ENCODE results near the gene STAG1.
"Not testable (repeated sequence)": the region's sequence is repeated elsewhere in the genome, so short reads cannot be mapped to it uniquely, and the experiment has no call there.

Gene STAG1

GRCh38 chr3:136722399-136722798 lies 29.8 kb downstream of the STAG1 start:
- not testable (repeated sequence) for H3K36me3 ChIP-seq (ENCODE audit: insufficient read depth, low read depth, low read length); H3K9ac ChIP-seq (ENCODE audit: low read depth, low read length); H3K27ac ChIP-seq (ENCODE audit: low read length); H3K4me3 ChIP-seq (ENCODE audit: low read length); H3K4me1 ChIP-seq (ENCODE audit: insufficient read depth, low read length); H3K27me3 ChIP-seq (ENCODE audit: insufficient read depth, low read length); H3K9me3 ChIP-seq (ENCODE audit: insufficient read depth, low read depth, low read length)

GRCh38 chr3:136720091-136720490 lies 32.1 kb downstream of the STAG1 start:
- no peaks in the 10 kb centered on the region for H3K36me3 ChIP-seq (ENCODE audit: insufficient read depth, low read depth, low read length)
- no peak overlapping the region for H3K27ac ChIP-seq (ENCODE audit: low read length)
- no peak overlapping the region for H3K4me3 ChIP-seq (ENCODE audit: low read length)

GRCh38 chr3:136716629-136717028 lies 35.5 kb downstream of the STAG1 start:
- Histone ChIP-seq H3K4me3 (ENCODE audit: low read length) (no peak overlapping the region), H3K4me1 (ENCODE audit: insufficient read depth, low read length) (no peaks in the 10 kb centered on the region), H3K36me3 (ENCODE audit: insufficient read depth, low read depth, low read length) (no peaks in the 10 kb centered on the region), H3K9me3 (ENCODE audit: insufficient read depth, low read depth, low read length) (no peaks in the 10 kb centered on the region), H3K27ac (ENCODE audit: low read length) (no peak overlapping the region), H3K27me3 (ENCODE audit: insufficient read depth, low read length) (no peaks in the 10 kb centered on the region), H3K9ac (ENCODE audit: low read depth, low read length) (no peak overlapping the region)

More at GRCh38 chr3:136720091-136720490, 32.1 kb downstream of the STAG1 start:
- H3K9me3 ChIP-seq (ENCODE audit: insufficient read depth, low read depth, low read length) = no peaks in the 10 kb centered on the region
- H3K4me1 ChIP-seq (ENCODE audit: insufficient read depth, low read length) = peaks cover 2% of the 10 kb centered on the region; the same call in 1 of the 2 replicates
- H3K9ac ChIP-seq (ENCODE audit: low read depth, low read length) = no peak overlapping the region
- H3K27me3 ChIP-seq (ENCODE audit: insufficient read depth, low read length) = no peaks in the 10 kb centered on the region

- Histone ChIP-seq H3K9me3 (ENCODE audit: insufficient read depth, low read depth, low read length) (no peaks in the 10 kb centered on the region), H3K4me1 (ENCODE audit: insufficient read depth, low read length) (no peaks in the 10 kb centered on the region), H3K27ac (ENCODE audit: low read length) (no peak overlapping the region), H3K27me3 (ENCODE audit: insufficient read depth, low read length) (no peaks in the 10 kb centered on the region), H3K4me3 (ENCODE audit: low read length) (no peak overlapping the region), H3K36me3 (ENCODE audit: insufficient read depth, low read depth, low read length) (no peaks in the 10 kb centered on the region), H3K9ac (ENCODE audit: low read depth, low read length) (no peak overlapping the region)
These were observed 38.2 kb downstream of the STAG1 start for GRCh38 chr3:136714020-136714419.

GRCh38 chr3:136712941-136713340 lies 39.2 kb downstream of the STAG1 start:
- H3K4me1 ChIP-seq (ENCODE audit: insufficient read depth, low read length) = peaks cover under 1% of the 10 kb centered on the region; the same call in 1 of the 2 replicates
- no peak overlapping the region for H3K27ac ChIP-seq (ENCODE audit: low read length)
- H3K9ac ChIP-seq (ENCODE audit: low read depth, low read length) = no peak overlapping the region
- no peak overlapping the region for H3K4me3 ChIP-seq (ENCODE audit: low read length)
- H3K36me3 ChIP-seq (ENCODE audit: insufficient read depth, low read depth, low read length) = no peaks in the 10 kb centered on the region
- H3K27me3 ChIP-seq (ENCODE audit: insufficient read depth, low read length) = no peaks in the 10 kb centered on the region
- no peaks in the 10 kb centered on the region for H3K9me3 ChIP-seq (ENCODE audit: insufficient read depth, low read depth, low read length)

- not testable (repeated sequence) for H3K4me1 ChIP-seq (ENCODE audit: insufficient read depth, low read length); H3K27me3 ChIP-seq (ENCODE audit: insufficient read depth, low read length); H3K4me3 ChIP-seq (ENCODE audit: low read length); H3K36me3 ChIP-seq (ENCODE audit: insufficient read depth, low read depth, low read length); H3K27ac ChIP-seq (ENCODE audit: low read length); H3K9me3 ChIP-seq (ENCODE audit: insufficient read depth, low read depth, low read length); H3K9ac ChIP-seq (ENCODE audit: low read depth, low read length)
These were observed 40.3 kb downstream of the STAG1 start for GRCh38 chr3:136711888-136712287.

- Histone ChIP-seq H3K4me3 (ENCODE audit: low read length) (no peak overlapping the region), H3K9me3 (ENCODE audit: insufficient read depth, low read depth, low read length) (no peaks in the 10 kb centered on the region), H3K27ac (ENCODE audit: low read length) (no peak overlapping the region)
These were observed 40.9 kb downstream of the STAG1 start for GRCh38 chr3:136711277-136711676.

GRCh38 chr3:136709775-136710174 lies 42.4 kb downstream of the STAG1 start:
- not testable (repeated sequence) for H3K4me3 ChIP-seq (ENCODE audit: low read length); H3K9ac ChIP-seq (ENCODE audit: low read depth, low read length); H3K36me3 ChIP-seq (ENCODE audit: insufficient read depth, low read depth, low read length); H3K4me1 ChIP-seq (ENCODE audit: insufficient read depth, low read length); H3K27ac ChIP-seq (ENCODE audit: low read length); H3K27me3 ChIP-seq (ENCODE audit: insufficient read depth, low read length); H3K9me3 ChIP-seq (ENCODE audit: insufficient read depth, low read depth, low read length)

More at GRCh38 chr3:136711277-136711676, 40.9 kb downstream of the STAG1 start:
- H3K36me3 ChIP-seq (ENCODE audit: insufficient read depth, low read depth, low read length) = no peaks in the 10 kb centered on the region
- no peaks in the 10 kb centered on the region for H3K27me3 ChIP-seq (ENCODE audit: insufficient read depth, low read length)
- H3K9ac ChIP-seq (ENCODE audit: low read depth, low read length) = no peak overlapping the region
- peaks cover 4% of the 10 kb centered on the region; the same call in 1 of the 2 replicates for H3K4me1 ChIP-seq (ENCODE audit: insufficient read depth, low read length)

GRCh38 chr3:136708333-136708985 lies 43.7 kb downstream of the STAG1 start:
- Histone ChIP-seq H3K36me3 (ENCODE audit: insufficient read depth, low read depth, low read length) (no peaks in the 10 kb centered on the region), H3K27ac (ENCODE audit: low read length) (no peak overlapping the region), H3K9ac (ENCODE audit: low read depth, low read length) (no peak overlapping the region), H3K4me3 (ENCODE audit: low read length) (no peak overlapping the region), H3K27me3 (ENCODE audit: insufficient read depth, low read length) (no peaks in the 10 kb centered on the region), H3K4me1 (ENCODE audit: insufficient read depth, low read length) (peaks cover 4% of the 10 kb centered on the region; the same call in 1 of the 2 replicates), H3K9me3 (ENCODE audit: insufficient read depth, low read depth, low read length) (no peaks in the 10 kb centered on the region)

- Histone ChIP-seq H3K27me3 (ENCODE audit: insufficient read depth, low read length) (no peaks in the 10 kb centered on the region), H3K36me3 (ENCODE audit: insufficient read depth, low read depth, low read length) (no peaks in the 10 kb centered on the region), H3K9ac (ENCODE audit: low read depth, low read length) (no peak overlapping the region), H3K9me3 (ENCODE audit: insufficient read depth, low read depth, low read length) (no peaks in the 10 kb centered on the region), H3K4me1 (ENCODE audit: insufficient read depth, low read length) (peaks cover 20% of the 10 kb centered on the region), H3K27ac (ENCODE audit: low read length) (no peak overlapping the region), H3K4me3 (ENCODE audit: low read length) (no peak overlapping the region)
These were observed 48.7 kb downstream of the STAG1 start for GRCh38 chr3:136703429-136703828.

- Histone ChIP-seq H3K36me3 (ENCODE audit: insufficient read depth, low read depth, low read length) (no peaks in the 10 kb centered on the region; the same call in 1 of the 2 replicates), H3K9me3 (ENCODE audit: insufficient read depth, low read depth, low read length) (peaks cover 19% of the 10 kb centered on the region), H3K27me3 (ENCODE audit: insufficient read depth, low read length) (no peaks in the 10 kb centered on the region), H3K9ac (ENCODE audit: low read depth, low read length) (no peak overlapping the region; the same call in 1 of the 2 replicates), H3K4me3 (ENCODE audit: low read length) (no peak overlapping the region), H3K4me1 (ENCODE audit: insufficient read depth, low read length) (peaks cover 20% of the 10 kb centered on the region), H3K27ac (ENCODE audit: low read length) (no peak overlapping the region)
These were observed 52.8 kb downstream of the STAG1 start for GRCh38 chr3:136699271-136699828.

GRCh38 chr3:136698361-136698760 lies 53.8 kb downstream of the STAG1 start:
- Histone ChIP-seq H3K9ac (ENCODE audit: low read depth, low read length) (no peak overlapping the region; the same call in 1 of the 2 replicates), H3K4me3 (ENCODE audit: low read length) (no peak overlapping the region), H3K27ac (ENCODE audit: low read length) (no peak overlapping the region), H3K4me1 (ENCODE audit: insufficient read depth, low read length) (peaks cover 20% of the 10 kb centered on the region), H3K9me3 (ENCODE audit: insufficient read depth, low read depth, low read length) (peaks cover 26% of the 10 kb centered on the region), H3K36me3 (ENCODE audit: insufficient read depth, low read depth, low read length) (no peaks in the 10 kb centered on the region; the same call in 1 of the 2 replicates), H3K27me3 (ENCODE audit: insufficient read depth, low read length) (no peaks in the 10 kb centered on the region)

All from iPS-20b (cell line).